Gastroesophageal sphincter (tissue), 4 donors: ENCODE measurements around the gene MAPK14. TPM values are rescaled to one million over a fixed set of nuclear protein-coding genes. Genes with fewer than 3 reads are reported as not detected.
A peak's percentile ranks its signal among the peaks of the same experiment; 100 is the strongest.

ENCODE experiments used
- ATAC-seq: fragments of 150-250 bp; one replicate; pipeline ENCODE4 v1.9.1; 2016; ENCODE audit warnings: mild to moderate bottlenecking, moderate library complexity
- H3K27ac ChIP-seq, 4 donors: fragments of 200-600 bp; sonication (generic) in 3 of 4; 1 replicate in 3 of 4; 2 replicates in 1 of 4; pipeline ENCODE4 v1.5.1; 2016 to 2019
- H3K27me3 ChIP-seq: fragments of 200-600 bp; sonication (generic); one replicate; pipeline ENCODE4 v1.5.1; 2019
- H3K36me3 ChIP-seq, 2 donors: fragments of 200-600 bp; sonication (generic); one replicate each; pipeline ENCODE4 v1.5.1; 2019; ENCODE audit warnings: control low read depth in 1 of 2
- H3K4me1 ChIP-seq, 3 donors: fragments of 200-600 bp; sonication (generic); 1 replicate in 2 of 3; 2 replicates in 1 of 3; pipeline ENCODE4 v1.5.1; 2016 to 2019; ENCODE audit warnings: control low read depth in 2 of 3
- H3K4me3 ChIP-seq, 2 donors: fragments of 200-600 bp; sonication (generic); one replicate each; pipeline ENCODE4 v1.5.1; 2019; ENCODE audit warnings: mild to moderate bottlenecking in 1 of 2, moderate library complexity in 1 of 2
- H3K9me3 ChIP-seq, 3 donors: fragments of 200-600 bp; sonication (generic); one replicate each; pipeline ENCODE4 v1.5.1; 2017 to 2019; ENCODE audit warnings: control low read depth in 2 of 3
- EP300 ChIP-seq: sonication (generic); formaldehyde crosslinking; IDR thresholded peaks from one replicate; pipeline ENCODE4 v1.6.1; 2017; ENCODE audit warnings: antibody characterized with exemption, mild to moderate bottlenecking
- POLR2A ChIP-seq, 2 donors: fragments of 450-650 bp; IDR thresholded peaks; one replicate each; pipeline ENCODE4 v1.6.1; 2017; ENCODE audit warnings: antibody characterized with exemption in 2 of 2, mild to moderate bottlenecking in 2 of 2, moderate library complexity in 1 of 2
- POLR2AphosphoS5 ChIP-seq: sonication (generic); formaldehyde crosslinking; IDR thresholded peaks from one replicate; pipeline ENCODE4 v1.6.1; 2017; ENCODE audit warnings: antibody characterized with exemption
- WGBS, 2 donors: methylation state at CpG; one replicate each; pipeline ENCODE4 v1.1.5; 2018; ENCODE audit warnings: low coverage in 1 of 2; 5-methylcytosine and 5-hydroxymethylcytosine counted together
- total RNA-seq, 4 donors: library from RNA; depleted of rRNA; stranded (reverse); fragments of >200 nt; gene quantifications; one replicate each; pipeline ENCODE4 v1.1.0, GENCODE V29; 2016
- TF ChIP-seq, protein P1 (sequence below), 4 experiments: fragments of 200-600 bp in 2 of 4; fragments of 450-650 bp in 2 of 4; sonication (generic) in 1 of 4; IDR thresholded peaks; one replicate each; pipeline ENCODE4 v1.5.1; 2017 to 2019; ENCODE audit warnings: antibody characterized with exemption in 4 of 4, mild to moderate bottlenecking in 2 of 4, moderate library complexity in 2 of 4

Gene MAPK14
- total RNA-seq, 4 donors from 2014 or later: 58.7 to 77.5 (median 69.9) TPM

DNA sequence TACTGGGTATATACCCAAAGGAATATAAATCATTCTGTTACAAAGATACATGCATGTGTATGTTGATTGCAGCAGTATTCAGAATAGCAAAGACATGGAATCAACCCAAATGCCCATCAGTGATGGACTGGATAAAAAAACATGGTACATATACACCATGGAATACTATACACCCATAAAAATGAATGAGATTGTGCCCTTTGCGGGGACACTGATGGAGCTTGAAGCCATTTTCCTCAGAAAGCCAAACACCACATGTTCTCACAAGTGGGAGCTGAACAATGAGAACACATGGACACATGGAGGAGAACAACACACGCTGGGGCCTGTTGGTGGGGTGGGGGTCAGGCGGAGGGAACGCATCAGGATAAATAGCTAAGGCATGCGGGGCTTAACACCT lies 61.4 kb downstream of the MAPK14 start:
- Histone ChIP-seq H3K9me3 (no peaks in the 10 kb centered on the region), H3K27ac (no peak overlapping the region), H3K4me3 (no peak overlapping the region), H3K36me3 (peaks cover 0 to 38% of the 10 kb centered on the region in 2 donors), H3K27me3 (no peaks in the 10 kb centered on the region), H3K4me1 (no peaks in the 10 kb centered on the region)
- ATAC-seq: no peak
- 87 to 96% methylated on average over 4 to 5 of the region's 5 CpGs for WGBS, 2 donors
- TF ChIP-seq, protein P1, sequence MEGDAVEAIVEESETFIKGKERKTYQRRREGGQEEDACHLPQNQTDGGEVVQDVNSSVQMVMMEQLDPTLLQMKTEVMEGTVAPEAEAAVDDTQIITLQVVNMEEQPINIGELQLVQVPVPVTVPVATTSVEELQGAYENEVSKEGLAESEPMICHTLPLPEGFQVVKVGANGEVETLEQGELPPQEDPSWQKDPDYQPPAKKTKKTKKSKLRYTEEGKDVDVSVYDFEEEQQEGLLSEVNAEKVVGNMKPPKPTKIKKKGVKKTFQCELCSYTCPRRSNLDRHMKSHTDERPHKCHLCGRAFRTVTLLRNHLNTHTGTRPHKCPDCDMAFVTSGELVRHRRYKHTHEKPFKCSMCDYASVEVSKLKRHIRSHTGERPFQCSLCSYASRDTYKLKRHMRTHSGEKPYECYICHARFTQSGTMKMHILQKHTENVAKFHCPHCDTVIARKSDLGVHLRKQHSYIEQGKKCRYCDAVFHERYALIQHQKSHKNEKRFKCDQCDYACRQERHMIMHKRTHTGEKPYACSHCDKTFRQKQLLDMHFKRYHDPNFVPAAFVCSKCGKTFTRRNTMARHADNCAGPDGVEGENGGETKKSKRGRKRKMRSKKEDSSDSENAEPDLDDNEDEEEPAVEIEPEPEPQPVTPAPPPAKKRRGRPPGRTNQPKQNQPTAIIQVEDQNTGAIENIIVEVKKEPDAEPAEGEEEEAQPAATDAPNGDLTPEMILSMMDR (IDR thresholded peaks at IDR 0.05): no peak
- TF ChIP-seq POLR2AphosphoS5: no peak
- TF ChIP-seq POLR2A (IDR thresholded peaks at IDR 0.05): no peak

DNA sequence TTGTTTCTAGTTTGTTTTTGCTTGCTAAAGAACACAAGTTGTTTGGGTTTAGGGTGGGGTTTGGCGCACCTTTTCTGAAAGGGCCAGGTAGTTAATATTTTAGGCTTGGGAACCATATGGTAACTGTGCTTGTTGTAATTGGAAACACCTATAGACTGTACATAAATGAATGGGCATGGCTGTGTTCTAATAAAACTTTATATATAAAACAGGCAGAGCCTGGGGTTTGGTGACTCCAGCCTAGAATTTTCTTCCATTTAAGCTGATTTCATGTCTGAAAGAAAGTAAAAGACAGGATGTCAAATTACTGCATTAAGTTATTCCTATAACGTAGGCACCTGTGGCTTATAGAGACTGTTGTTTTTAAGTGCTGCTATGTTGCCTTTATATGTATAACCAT lies 66.6 kb downstream of the MAPK14 start:
- Histone ChIP-seq H3K27ac (peak overlapping the region; percentile 51 to 66 (median 58)), H3K27me3 (no peaks in the 10 kb centered on the region), H3K36me3 (peaks cover 0 to 45% of the 10 kb centered on the region in 2 donors), H3K4me3 (no peak overlapping the region), H3K4me1 (peaks cover 0 to 19% (median 2%) of the 10 kb centered on the region in 3 donors), H3K9me3 (no peaks in the 10 kb centered on the region)
- ATAC-seq: no peak
- WGBS, 2 donors: 93 to 100% methylated on average over 2 of the region's 2 CpGs
- TF ChIP-seq, protein P1 (IDR thresholded peaks at IDR 0.05): no peak
- TF ChIP-seq EP300 (no peak), POLR2A (IDR thresholded peaks at IDR 0.05) (no peak), POLR2AphosphoS5 (no peak)

DNA sequence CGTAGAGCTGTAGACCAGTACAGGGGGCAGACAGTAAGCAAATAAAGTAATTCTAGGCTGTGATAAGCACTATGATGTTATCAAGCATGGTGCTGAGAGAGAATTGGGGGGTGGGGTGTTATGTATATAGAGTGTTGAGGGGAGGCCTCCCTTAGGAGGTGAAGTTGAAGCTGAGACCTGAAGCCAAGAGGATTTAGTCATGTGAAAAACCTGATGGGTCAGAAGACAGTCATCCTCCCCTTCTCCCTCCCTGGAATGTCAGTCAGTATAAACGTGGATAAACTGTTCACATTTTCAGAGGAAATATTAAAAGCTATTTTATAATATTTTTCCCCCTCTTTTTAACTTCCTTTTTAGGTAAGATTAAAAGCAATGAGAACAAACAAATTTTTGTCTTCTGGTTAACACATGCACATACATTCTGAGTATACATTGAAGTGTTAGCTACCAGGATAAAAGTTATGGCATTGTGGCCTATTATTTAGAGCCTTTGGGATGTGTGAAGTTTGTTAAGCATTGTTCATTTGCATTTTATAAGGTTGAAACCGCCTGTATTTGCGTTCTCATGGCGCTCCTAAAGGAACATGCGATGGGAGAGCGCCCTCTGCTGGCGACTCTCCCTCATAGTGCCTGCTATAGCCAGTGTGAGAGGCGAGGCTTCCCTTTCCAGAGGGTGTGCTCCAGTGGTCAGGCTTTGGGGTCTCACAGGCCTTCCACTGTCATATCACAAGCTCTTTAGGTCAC lies 67.3 kb downstream of the MAPK14 start:
- WGBS, 2 donors: 9 to 10% methylated on average over 9 of the region's 9 CpGs
- Histone ChIP-seq H3K27ac (peak overlapping the region; percentile 51 to 66 (median 58)), H3K4me3 (no peak overlapping the region), H3K4me1 (peaks cover 0 to 26% (median 2%) of the 10 kb centered on the region in 3 donors), H3K9me3 (no peaks in the 10 kb centered on the region), H3K27me3 (no peaks in the 10 kb centered on the region), H3K36me3 (peaks cover 0 to 47% of the 10 kb centered on the region in 2 donors)
- TF ChIP-seq POLR2A (IDR thresholded peaks at IDR 0.05) (no peak), POLR2AphosphoS5 (no peak), EP300 (no peak)
- TF ChIP-seq, protein P1 (IDR thresholded peaks at IDR 0.05): peak; percentile 94 to 99 (median 96)
- ATAC-seq: peak; percentile 86

DNA sequence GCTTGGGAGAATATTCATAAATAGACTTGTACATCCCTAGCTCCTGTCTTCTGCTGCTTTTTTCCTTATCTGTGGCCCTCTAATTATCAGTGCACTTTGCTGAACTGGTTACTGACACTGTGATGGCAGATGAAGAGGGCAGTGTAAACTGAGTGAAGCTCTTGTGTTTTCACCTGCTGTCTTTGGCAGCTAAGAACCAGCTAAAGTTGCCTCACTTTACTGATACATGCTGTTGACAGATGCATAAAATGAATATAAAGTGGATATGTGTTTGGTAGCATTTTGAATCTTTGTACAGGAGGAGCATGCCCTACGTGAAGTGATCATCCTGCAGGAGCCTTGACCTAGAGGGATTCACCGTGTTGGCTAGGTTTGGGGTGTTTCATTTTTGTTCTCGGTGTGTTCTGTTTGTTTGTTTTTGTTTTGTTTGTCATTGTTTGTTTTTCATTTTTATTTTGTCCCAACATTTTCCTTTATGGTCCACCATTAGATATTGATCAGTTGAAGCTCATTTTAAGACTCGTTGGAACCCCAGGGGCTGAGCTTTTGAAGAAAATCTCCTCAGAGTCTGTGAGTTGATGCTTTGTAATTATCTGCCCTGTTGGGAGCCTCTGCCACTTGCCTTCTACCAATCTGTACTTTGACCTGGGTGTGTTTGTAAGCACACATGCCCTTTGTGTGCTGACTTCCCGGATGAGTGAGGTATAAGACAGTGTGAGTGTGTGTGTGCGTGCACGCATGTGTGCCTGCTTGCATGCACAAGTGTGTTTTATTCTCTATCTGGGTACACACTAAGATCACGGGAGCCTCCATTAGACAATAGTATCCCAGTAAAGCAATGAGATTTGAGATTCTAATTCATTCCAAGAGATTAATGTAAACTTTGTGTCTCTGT lies 68.1 kb downstream of the MAPK14 start:
- H3K9me3 ChIP-seq: no peaks in the 10 kb centered on the region
- peak overlapping the region in 2 of 4 donors; percentile 61 to 66 for H3K27ac ChIP-seq
- H3K27me3 ChIP-seq: no peaks in the 10 kb centered on the region
- peak; percentile 16 for ATAC-seq
- no peak overlapping the region for H3K4me3 ChIP-seq
- WGBS, 2 donors: 72% methylated on average over 5 to 8 of the region's 8 CpGs
- H3K4me1 ChIP-seq: peaks cover 0 to 30% (median 2%) of the 10 kb centered on the region in 3 donors
- TF ChIP-seq POLR2AphosphoS5: no peak
- TF ChIP-seq EP300: no peak
- TF ChIP-seq, protein P1 (IDR thresholded peaks at IDR 0.05): no peak
- TF ChIP-seq POLR2A (IDR thresholded peaks at IDR 0.05): no peak
- H3K36me3 ChIP-seq: peaks cover 0 to 53% of the 10 kb centered on the region in 2 donors
